Hair follicle dermal papilla cell (primary cell): Measurements from ENCODE around the gene SPDYE11. TPM values are rescaled to one million over a fixed set of nuclear protein-coding genes. Genes with fewer than 3 reads are reported as not detected.

Experiments
- small RNA-seq: library from RNA; depleted of rRNA; stranded (forward); fragments of <200 nt; gene quantifications from one replicate; pipeline ENCODE3, GENCODE V24; 2012
- total RNA-seq: library from RNA; depleted of rRNA; stranded (reverse); fragments of >200 nt; gene quantifications from 2 replicates; pipeline ENCODE4 v1.2.3, GENCODE V29; 2012

Gene SPDYE11
- not detected in 2 replicates for total RNA-seq

GRCh38 chr7:73057811-73058210, at the start of gene SPDYE11:
Gene SPDYE11, minus strand, starts transcription at chr7:73057911. Its CDS starts 1,800 bp downstream, at chr7:73056111.

DNA sequence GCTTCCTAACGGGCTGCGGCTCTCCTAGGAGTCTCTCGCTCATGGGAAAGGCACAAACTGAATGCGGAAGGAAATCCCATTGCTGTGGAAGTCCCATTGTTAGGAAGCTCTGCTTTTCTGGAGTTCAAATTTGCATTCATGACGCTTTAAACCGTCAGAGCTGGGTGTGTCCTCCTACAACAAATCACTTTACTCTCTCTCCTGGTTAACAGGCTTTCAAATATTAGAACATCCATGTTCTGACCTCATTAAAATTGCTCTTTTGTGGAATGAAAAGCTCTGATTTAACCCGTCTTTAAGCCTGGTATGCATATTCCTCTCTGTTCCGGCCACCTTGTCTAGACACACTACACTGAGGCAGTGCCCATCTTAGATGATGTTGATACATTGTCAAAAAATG, 28.2 kb upstream of the SPDYE11 start, which contains the start of gene SPDYE9:
Gene SPDYE9, minus strand, starts transcription at position 101 of the 400 bp plus-strand sequence. CDS start 1,800 bp downstream, outside the sequence.

DNA sequence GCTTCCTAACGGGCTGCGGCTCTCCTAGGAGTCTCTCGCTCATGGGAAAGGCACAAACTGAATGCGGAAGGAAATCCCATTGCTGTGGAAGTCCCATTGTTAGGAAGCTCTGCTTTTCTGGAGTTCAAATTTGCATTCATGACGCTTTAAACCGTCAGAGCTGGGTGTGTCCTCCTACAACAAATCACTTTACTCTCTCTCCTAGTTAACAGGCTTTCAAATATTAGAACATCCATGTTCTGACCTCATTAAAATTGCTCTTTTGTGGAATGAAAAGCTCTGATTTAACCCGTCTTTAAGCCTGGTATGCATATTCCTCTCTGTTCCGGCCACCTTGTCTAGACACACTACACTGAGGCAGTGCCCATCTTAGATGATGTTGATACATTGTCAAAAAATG, 28.0 kb downstream of the SPDYE11 start, which contains the start of gene SPDYE8:
Gene SPDYE8, minus strand, starts transcription at position 101 of the 400 bp plus-strand sequence. CDS start 1,800 bp downstream, outside the sequence.

Small RNA genes within 50 kb of the gene (small RNA-seq; reads per million reads assigned to genes)
- gene RF00019 = not detected

Other genes starting within 250 kb of the SPDYE11 start
- gene TYW1B, start 229.7 kb downstream of the SPDYE11 start, total RNA-seq = 3.4 and 6.5 TPM in 2 replicates
- gene POM121, start 132.8 kb downstream of the SPDYE11 start, total RNA-seq = 7.1 and 8.0 TPM in 2 replicates
- gene TRIM74, start 88.4 kb downstream of the SPDYE11 start, total RNA-seq = 0.12 TPM in 1 of 2 replicates, not detected in the other
- not detected in 2 replicates for gene SPDYE8, start 28.1 kb downstream of the SPDYE11 start, total RNA-seq
- gene SPDYE9, start 28.1 kb upstream of the SPDYE11 start, total RNA-seq = not detected in 2 replicates